GM19043 (cell line): ENCODE measurements around the gene SLC20A1.
A peak's percentile ranks its signal among the peaks of the same experiment; 100 is the strongest.
"Not testable (repeated sequence)": the region's sequence is repeated elsewhere in the genome, so short reads cannot be mapped to it uniquely, and the experiment has no call there.

Experiments
- ATAC-seq: cut with Tn5 transposase; IDR thresholded peaks from one replicate; pipeline ENCODE4 v1.9.1; 2021; ENCODE audit warnings: low read depth; ENCODE audit not compliant: unreplicated experiment

The SLC20A1 gene

GRCh38 chr2:112644933-112645309 is 818 bp upstream of the SLC20A1 start:
- ATAC-seq: no peak

GRCh38 chr2:112646102-112646719 is 472 bp downstream of the SLC20A1 start:
- peak; percentile 7 for ATAC-seq

- no peak for ATAC-seq
Measured at GRCh38 chr2:112646791-112647689, 1.3 kb downstream of the SLC20A1 start.

GRCh38 chr2:112648081-112648480 is 2.3 kb downstream of the SLC20A1 start:
- ATAC-seq: no peak

GRCh38 chr2:112656679-112657078 is 10.9 kb downstream of the SLC20A1 start:
- ATAC-seq: no peak

GRCh38 chr2:112658301-112658700 is 12.6 kb downstream of the SLC20A1 start:
- no peak for ATAC-seq

- ATAC-seq: no peak
Measured at GRCh38 chr2:112658839-112659667, 13.3 kb downstream of the SLC20A1 start.

- ATAC-seq: no peak
Measured at GRCh38 chr2:112660138-112660537, 14.4 kb downstream of the SLC20A1 start.

GRCh38 chr2:112661656-112662305 is 16.0 kb downstream of the SLC20A1 start:
- ATAC-seq: no peak

- ATAC-seq: no peak
Measured at GRCh38 chr2:112662704-112663103, 17.0 kb downstream of the SLC20A1 start.

- no peak for ATAC-seq
Measured at GRCh38 chr2:112664689-112665088, 18.9 kb downstream of the SLC20A1 start.

GRCh38 chr2:112665113-112665780 is 19.5 kb downstream of the SLC20A1 start:
- ATAC-seq: no peak

- no peak for ATAC-seq
Measured at GRCh38 chr2:112666761-112667122, 21.0 kb downstream of the SLC20A1 start.

GRCh38 chr2:112667540-112667939 is 21.8 kb downstream of the SLC20A1 start:
- ATAC-seq: not testable (repeated sequence)

GRCh38 chr2:112669667-112670066 is 23.9 kb downstream of the SLC20A1 start:
- no peak for ATAC-seq

GRCh38 chr2:112670252-112671022 is 24.7 kb downstream of the SLC20A1 start:
- ATAC-seq: no peak

- ATAC-seq: no peak
Measured at GRCh38 chr2:112671801-112672200, 26.1 kb downstream of the SLC20A1 start.

- no peak for ATAC-seq
Measured at GRCh38 chr2:112673008-112673407, 27.3 kb downstream of the SLC20A1 start.

- no peak for ATAC-seq
Measured at GRCh38 chr2:112674229-112674628, 28.5 kb downstream of the SLC20A1 start.
